Mammary epithelial cell (primary cell): Measurements from ENCODE around the gene KRTAP5-4.

ENCODE experiments used
- EZH2 ChIP-seq: IDR thresholded peaks from 2 replicates; pipeline ENCODE4 v1.6.1; 2012; ENCODE audit warnings: low read length, inconsistent platforms, borderline replicate concordance
- TF ChIP-seq, protein P1 (sequence below), 2 donors: IDR thresholded peaks in 1 of 2; conservative IDR thresholded peaks in 1 of 2; 2 replicates each; pipeline ENCODE4 v1.5.1; 2011 to 2012; ENCODE audit warnings: inconsistent platforms in 2 of 2, low read length in 2 of 2, mild to moderate bottlenecking in 2 of 2, control low read depth in 1 of 2, low read depth in 1 of 2; ENCODE audit not compliant: insufficient read depth in 1 of 2; ENCODE audit errors: extremely low read depth in 1 of 2

GRCh38 chr11:1647901-1648652 is 26.1 kb upstream of the KRTAP5-4 start:
- TF ChIP-seq, protein P1, sequence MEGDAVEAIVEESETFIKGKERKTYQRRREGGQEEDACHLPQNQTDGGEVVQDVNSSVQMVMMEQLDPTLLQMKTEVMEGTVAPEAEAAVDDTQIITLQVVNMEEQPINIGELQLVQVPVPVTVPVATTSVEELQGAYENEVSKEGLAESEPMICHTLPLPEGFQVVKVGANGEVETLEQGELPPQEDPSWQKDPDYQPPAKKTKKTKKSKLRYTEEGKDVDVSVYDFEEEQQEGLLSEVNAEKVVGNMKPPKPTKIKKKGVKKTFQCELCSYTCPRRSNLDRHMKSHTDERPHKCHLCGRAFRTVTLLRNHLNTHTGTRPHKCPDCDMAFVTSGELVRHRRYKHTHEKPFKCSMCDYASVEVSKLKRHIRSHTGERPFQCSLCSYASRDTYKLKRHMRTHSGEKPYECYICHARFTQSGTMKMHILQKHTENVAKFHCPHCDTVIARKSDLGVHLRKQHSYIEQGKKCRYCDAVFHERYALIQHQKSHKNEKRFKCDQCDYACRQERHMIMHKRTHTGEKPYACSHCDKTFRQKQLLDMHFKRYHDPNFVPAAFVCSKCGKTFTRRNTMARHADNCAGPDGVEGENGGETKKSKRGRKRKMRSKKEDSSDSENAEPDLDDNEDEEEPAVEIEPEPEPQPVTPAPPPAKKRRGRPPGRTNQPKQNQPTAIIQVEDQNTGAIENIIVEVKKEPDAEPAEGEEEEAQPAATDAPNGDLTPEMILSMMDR (conservative IDR thresholded peaks at IDR 0.05 in 1 of 2, IDR thresholded peaks at IDR 0.05 in 1 of 2; ENCODE audit: extremely low read depth in 1 of 2, insufficient read depth in 1 of 2, low read depth in 1 of 2, low read length in 2 of 2), result no peak
- no peak for TF ChIP-seq EZH2
